HG03097 (cell line): Measurements from ENCODE around the gene PLD3.
"Not testable (repeated sequence)": the region's sequence is repeated elsewhere in the genome, so short reads cannot be mapped to it uniquely, and the experiment has no call there.

Experiments
- ATAC-seq: cut with Tn5 transposase; IDR thresholded peaks from one replicate; pipeline ENCODE4 v1.9.1; 2021; ENCODE audit not compliant: unreplicated experiment, low FRiP score

Gene PLD3

GRCh38 chr19:40360708-40361241, 12.3 kb downstream of the PLD3 start:
- no peak for ATAC-seq

DNA sequence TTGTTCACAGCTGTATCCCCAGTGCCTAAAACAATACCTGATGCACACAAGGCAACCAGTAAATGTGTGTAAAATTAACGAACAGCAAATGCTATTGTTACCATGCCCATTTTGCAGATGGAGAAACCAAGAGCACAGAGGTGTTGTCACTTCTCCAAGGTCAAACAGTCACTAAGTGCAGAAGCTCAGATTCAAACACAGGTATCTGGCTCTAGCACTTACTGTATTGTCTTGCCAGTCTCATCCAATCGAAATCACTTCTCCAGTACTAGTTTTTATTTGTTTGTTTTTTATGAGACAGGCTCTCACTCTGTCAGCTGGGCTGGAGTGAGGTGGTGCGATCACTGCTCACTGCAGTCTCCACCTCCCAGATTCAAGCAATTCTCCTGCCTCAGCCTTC, 13.7 kb downstream of the PLD3 start:
- no peak for ATAC-seq

GRCh38 chr19:40363069-40363468, 14.6 kb downstream of the PLD3 start:
- no peak for ATAC-seq

DNA sequence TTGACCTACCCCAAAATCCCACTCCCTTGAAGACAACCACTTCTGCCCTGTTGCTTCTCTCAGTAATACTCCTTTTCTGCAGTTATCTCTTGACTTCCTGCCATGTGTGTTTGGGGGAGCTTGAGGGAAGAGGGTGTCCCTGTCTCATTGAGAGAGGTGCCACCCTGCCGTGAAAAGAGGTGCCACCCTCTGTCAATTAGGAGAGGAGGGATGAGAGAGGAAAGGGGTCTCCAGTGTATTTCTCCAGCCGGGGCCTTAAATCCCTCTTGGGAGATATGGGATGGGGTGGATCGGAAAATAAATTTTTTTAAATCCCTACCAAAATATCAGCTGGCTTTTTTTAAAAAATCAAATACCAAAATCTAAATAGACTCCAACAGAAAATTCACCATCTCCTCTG, 16.5 kb downstream of the PLD3 start:
- no peak for ATAC-seq

GRCh38 chr19:40365613-40366401, 17.3 kb downstream of the PLD3 start:
- ATAC-seq: no peak

- no peak for ATAC-seq
Measured at GRCh38 chr19:40366697-40367561, 18.4 kb downstream of the PLD3 start.

DNA sequence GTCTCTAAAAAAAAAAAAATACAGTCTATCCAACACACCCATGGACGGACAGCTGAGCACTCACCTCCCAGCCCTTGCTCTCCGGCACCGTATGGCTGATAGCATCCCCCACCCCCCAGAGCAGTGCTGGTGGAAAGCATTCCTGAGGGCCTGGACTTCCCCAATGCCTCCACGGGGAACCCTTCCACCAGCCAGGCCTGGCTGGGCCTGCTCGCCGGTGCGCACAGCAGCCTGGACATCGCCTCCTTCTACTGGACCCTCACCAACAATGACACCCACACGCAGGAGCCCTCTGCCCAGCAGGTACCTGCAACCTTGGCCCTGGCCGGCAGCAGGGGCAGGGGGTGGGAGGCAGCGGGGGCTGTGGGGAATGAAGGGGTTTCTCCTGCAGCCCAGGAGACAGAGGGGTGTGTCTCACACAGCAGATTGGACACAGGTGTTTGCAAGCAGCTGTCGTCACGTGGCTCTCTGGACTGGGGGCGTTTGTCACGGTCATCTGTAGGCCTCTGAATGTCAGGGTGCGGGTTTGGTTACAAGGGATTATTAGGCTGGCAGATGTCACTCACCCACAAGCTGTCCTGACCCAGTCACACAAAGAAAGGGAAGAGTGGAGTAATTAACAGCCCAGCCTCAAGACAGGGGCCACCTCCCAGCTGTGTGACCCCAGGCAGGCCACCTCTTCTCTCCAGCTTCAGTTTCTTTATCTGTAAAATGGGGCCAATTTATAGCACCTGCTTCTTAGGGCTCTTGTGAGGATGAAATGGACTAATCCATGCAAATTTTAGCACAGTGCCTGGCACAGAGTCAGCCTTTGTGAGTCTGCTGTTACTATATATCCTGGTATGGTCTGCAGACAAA, 19.3 kb downstream of the PLD3 start:
- no peak for ATAC-seq

GRCh38 chr19:40369797-40370196, 21.3 kb downstream of the PLD3 start:
- ATAC-seq: no peak

DNA sequence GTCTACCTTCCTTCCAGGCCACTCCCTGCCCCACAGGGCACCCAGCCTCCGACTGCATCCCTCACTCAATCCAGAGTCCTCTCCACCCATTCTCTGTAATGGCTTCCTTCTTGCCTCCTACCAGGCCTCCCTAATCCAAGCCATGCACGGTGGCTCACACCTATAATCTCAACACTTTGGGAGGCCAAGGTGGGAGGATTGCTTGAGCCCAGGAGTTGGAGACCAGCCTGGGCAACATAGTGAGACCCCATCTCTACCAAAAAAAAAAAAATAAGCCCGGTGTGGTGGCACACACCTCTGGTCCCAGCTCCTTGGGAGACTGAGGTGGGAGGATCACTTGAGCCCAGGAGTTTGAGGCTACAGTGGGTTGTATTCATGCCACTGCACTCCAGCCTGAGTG, 21.8 kb downstream of the PLD3 start:
- not testable (repeated sequence) for ATAC-seq

DNA sequence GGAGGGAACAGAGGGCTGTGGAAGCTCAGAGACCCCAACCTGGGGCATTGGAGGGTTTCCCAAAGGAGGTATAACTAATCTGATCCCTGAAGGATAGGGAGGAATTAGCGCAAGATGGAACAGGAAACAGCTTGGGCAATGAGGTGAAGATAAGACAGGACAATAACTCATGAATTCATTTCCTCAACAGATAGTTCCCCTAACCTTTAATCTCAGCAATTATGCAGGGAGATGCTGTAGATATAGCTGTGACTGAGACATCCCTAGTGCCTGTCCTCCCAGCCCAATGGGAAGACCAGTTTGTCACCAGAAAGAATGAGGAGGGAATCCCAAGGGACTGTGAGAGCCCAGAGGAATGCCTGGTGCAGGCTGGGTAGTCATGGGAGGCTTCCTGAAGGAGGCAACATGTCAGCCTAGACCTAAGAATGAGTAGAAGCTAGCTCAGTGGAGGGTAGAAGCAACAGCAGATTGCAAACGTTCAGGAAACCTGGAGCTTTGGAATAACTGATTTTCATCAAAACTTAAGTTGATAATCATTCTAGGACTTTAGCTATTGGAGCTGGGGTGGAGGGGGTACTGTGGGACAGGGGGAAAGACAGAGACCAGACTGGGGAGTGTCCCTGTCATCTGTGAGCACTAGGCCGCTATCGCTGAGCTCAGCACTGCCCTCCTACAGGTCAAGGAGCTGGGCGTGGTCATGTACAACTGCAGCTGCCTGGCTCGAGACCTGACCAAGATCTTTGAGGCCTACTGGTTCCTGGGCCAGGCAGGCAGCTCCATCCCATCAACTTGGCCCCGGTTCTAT, 22.7 kb downstream of the PLD3 start:
- ATAC-seq: no peak

DNA sequence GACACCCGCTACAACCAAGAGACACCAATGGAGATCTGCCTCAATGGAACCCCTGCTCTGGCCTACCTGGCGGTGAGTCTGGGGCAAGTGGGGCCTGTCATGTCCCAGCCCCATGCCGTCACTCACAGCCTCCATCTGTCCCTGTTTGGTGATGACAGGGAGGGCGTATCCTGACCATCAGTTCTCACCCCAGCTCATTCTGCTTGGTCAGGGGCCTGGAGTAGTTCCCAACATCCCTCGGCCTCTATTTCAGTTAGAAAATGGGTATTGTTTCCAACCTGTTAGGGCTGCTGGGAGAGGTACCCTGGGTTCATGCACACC, 23.3 kb downstream of the PLD3 start:
- no peak for ATAC-seq

- no peak for ATAC-seq
Measured at GRCh38 chr19:40374084-40374483, 25.6 kb downstream of the PLD3 start.

- no peak for ATAC-seq
Measured at GRCh38 chr19:40376286-40376862, 27.9 kb downstream of the PLD3 start.

DNA sequence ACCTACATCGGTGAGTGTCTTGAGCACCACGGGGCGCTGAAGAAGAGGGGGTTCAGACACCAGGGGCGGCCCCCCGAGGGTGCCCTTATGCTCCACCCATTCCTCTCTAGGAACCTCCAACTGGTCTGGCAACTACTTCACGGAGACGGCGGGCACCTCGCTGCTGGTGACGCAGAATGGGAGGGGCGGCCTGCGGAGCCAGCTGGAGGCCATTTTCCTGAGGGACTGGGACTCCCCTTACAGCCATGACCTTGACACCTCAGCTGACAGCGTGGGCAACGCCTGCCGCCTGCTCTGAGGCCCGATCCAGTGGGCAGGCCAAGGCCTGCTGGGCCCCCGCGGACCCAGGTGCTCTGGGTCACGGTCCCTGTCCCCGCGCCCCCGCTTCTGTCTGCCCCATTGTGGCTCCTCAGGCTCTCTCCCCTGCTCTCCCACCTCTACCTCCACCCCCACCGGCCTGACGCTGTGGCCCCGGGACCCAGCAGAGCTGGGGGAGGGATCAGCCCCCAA, 29.4 kb downstream of the PLD3 start:
- no peak for ATAC-seq

DNA sequence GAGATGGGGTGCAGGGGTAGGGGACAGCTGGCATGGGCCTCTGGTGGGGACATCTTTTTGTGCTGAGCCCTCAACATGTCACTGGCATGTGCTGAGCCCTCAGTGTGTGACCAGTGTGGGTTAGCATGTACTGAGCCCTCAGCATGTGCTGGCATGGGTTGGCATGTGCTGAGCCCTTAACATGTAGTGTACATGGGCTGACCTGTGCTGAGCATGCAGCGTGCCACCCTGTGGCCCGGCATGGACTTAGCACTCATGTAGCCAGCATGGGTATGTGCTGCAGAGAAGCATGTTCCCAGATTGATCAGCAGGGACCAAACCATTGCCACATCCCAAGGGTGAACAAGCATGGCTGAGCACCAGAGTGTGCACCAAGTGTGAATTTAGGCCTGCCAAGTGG, 30.0 kb downstream of the PLD3 start:
- no peak for ATAC-seq

GRCh38 chr19:40379446-40380198, 31.1 kb downstream of the PLD3 start:
- ATAC-seq: no peak

DNA sequence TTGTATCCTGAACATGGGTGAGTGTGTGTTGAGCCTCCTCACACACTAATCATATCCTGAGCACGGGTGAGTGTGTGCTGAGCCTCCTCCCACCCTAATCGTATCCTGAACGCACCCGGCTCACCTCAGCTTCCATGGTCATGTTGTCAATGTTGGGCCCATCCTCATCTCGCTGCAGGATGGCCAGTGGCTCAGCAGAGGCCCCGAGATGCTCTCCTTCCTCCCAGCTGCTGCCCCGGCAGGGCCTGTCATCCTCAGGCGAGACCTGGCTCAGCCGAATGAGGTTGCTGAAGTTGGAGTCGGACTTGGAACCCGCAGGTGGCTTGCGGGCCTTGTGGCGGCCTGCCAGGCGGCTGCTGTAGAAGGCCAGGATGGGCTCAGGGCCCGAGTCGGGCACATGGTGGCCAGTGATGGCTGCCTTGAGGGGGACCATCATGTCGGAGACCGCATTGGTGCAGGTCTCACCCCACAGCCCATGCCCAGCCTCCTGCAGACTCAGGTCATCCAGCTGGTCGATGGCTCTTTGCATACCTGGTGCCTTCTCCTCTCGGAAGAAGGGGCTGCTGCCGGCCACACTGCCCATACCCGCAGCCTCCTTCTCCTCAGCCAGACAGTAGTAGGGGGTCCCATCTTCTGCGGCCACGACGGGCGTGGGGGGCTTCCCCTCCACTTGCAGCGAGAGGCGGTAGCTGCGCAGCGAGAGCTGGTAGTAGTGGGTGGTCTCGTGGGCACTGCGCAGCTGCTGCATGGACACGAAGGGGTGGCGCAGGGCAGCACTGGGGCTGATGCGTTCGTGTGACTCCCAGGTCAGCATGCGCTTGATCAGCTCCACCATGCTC, 31.9 kb downstream of the PLD3 start:
- ATAC-seq: no peak

- ATAC-seq: no peak
Measured at GRCh38 chr19:40381321-40381720, 32.8 kb downstream of the PLD3 start.
